Mammary epithelial cell (primary cell): ENCODE measurements around the gene RPL7A.

Experiments used
- EZH2 ChIP-seq: IDR thresholded peaks from 2 replicates; pipeline ENCODE4 v1.6.1; 2012; ENCODE audit warnings: low read length, inconsistent platforms, borderline replicate concordance
- TF ChIP-seq, protein P1 (sequence below), 2 donors: IDR thresholded peaks in 1 of 2; conservative IDR thresholded peaks in 1 of 2; 2 replicates each; pipeline ENCODE4 v1.5.1; 2011 to 2012; ENCODE audit warnings: inconsistent platforms in 2 of 2, low read length in 2 of 2, mild to moderate bottlenecking in 2 of 2, control low read depth in 1 of 2, low read depth in 1 of 2; ENCODE audit not compliant: insufficient read depth in 1 of 2; ENCODE audit errors: extremely low read depth in 1 of 2

GRCh38 chr9:133348718-133349573, 928 bp downstream of the RPL7A start:
- TF ChIP-seq, protein P1, sequence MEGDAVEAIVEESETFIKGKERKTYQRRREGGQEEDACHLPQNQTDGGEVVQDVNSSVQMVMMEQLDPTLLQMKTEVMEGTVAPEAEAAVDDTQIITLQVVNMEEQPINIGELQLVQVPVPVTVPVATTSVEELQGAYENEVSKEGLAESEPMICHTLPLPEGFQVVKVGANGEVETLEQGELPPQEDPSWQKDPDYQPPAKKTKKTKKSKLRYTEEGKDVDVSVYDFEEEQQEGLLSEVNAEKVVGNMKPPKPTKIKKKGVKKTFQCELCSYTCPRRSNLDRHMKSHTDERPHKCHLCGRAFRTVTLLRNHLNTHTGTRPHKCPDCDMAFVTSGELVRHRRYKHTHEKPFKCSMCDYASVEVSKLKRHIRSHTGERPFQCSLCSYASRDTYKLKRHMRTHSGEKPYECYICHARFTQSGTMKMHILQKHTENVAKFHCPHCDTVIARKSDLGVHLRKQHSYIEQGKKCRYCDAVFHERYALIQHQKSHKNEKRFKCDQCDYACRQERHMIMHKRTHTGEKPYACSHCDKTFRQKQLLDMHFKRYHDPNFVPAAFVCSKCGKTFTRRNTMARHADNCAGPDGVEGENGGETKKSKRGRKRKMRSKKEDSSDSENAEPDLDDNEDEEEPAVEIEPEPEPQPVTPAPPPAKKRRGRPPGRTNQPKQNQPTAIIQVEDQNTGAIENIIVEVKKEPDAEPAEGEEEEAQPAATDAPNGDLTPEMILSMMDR (conservative IDR thresholded peaks at IDR 0.05 in 1 of 2, IDR thresholded peaks at IDR 0.05 in 1 of 2; ENCODE audit: extremely low read depth in 1 of 2, insufficient read depth in 1 of 2, low read depth in 1 of 2, low read length in 2 of 2): no peak
- no peak for TF ChIP-seq EZH2
